GM06990 (cell line): Measurements from ENCODE around the gene MYLIP.

ENCODE experiments used
- DNase-seq: peaks from one replicate; pipeline ENCODE4 v3.0.0-alpha.2; 2011; ENCODE audit not compliant: insufficient read length; ENCODE audit errors: extremely low read depth
- H3K27me3 ChIP-seq: replicated peaks from 2 replicates; pipeline ENCODE4 v1.6.0; 2011; ENCODE audit warnings: low read length; ENCODE audit not compliant: control insufficient read depth, insufficient read depth
- H3K36me3 ChIP-seq: 2 replicates; pipeline ENCODE4 v1.5.1; 2011; ENCODE audit warnings: low read length; ENCODE audit not compliant: control insufficient read depth, insufficient read depth
- H3K4me3 ChIP-seq: replicated peaks from 2 replicates; pipeline ENCODE4 v1.5.1; 2011; ENCODE audit warnings: low read depth, mild to moderate bottlenecking, control low read depth, low read length
- TF ChIP-seq, protein P1 (sequence below): IDR thresholded peaks from 2 replicates; pipeline ENCODE4 v1.5.1; 2011; ENCODE audit warnings: low read length, control low read depth, mild to moderate bottlenecking, inconsistent platforms; ENCODE audit not compliant: insufficient read depth, poor library complexity, severe bottlenecking

The MYLIP gene

DNA sequence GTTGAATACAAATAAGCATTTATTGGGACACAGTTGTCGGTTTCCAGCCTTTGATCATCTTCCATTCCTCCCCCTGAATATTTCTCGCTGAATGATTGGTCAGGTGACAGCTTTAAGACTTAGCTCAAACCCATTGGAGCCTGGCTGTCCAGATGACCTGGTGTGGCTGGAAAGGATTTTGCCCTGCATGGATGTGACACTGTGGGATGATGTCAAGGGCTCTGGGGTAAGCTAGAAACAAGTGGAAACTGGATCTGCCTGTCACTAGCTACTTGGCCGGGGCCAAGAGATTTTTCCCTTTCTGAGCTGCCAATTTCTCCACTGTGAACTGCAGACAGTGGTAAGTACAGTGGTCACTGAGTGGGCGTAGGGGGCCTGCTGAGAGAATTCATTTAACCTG lies 41.9 kb upstream of the MYLIP start:
- TF ChIP-seq, protein P1, sequence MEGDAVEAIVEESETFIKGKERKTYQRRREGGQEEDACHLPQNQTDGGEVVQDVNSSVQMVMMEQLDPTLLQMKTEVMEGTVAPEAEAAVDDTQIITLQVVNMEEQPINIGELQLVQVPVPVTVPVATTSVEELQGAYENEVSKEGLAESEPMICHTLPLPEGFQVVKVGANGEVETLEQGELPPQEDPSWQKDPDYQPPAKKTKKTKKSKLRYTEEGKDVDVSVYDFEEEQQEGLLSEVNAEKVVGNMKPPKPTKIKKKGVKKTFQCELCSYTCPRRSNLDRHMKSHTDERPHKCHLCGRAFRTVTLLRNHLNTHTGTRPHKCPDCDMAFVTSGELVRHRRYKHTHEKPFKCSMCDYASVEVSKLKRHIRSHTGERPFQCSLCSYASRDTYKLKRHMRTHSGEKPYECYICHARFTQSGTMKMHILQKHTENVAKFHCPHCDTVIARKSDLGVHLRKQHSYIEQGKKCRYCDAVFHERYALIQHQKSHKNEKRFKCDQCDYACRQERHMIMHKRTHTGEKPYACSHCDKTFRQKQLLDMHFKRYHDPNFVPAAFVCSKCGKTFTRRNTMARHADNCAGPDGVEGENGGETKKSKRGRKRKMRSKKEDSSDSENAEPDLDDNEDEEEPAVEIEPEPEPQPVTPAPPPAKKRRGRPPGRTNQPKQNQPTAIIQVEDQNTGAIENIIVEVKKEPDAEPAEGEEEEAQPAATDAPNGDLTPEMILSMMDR: no peak
- H3K36me3 ChIP-seq: no peaks in the 10 kb centered on the region
- no peak for DNase-seq
- H3K4me3 ChIP-seq: no peak overlapping the region
- H3K27me3 ChIP-seq: no peaks in the 10 kb centered on the region

DNA sequence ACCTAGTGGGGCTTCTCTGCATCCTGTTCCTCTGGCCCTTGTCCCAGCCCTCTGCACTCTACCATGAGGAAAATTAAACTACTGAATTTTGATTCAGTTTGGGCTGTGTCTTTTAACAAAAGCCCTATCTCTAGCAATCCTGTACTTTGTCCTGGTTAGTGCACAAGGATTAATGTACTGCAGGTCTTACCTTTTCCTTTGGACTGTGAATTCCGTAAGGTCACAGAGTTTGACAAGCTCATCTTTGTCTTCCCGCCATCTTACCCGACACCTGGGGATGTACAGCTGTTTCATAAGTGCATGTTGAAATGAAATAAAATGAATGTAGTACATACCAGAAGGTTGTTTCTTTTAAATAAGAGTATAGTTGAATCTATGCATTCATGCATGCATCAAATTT lies 41.5 kb upstream of the MYLIP start:
- TF ChIP-seq, protein P1: no peak
- Histone ChIP-seq H3K4me3 (no peak overlapping the region), H3K27me3 (no peaks in the 10 kb centered on the region), H3K36me3 (no peaks in the 10 kb centered on the region)
- no peak for DNase-seq

DNA sequence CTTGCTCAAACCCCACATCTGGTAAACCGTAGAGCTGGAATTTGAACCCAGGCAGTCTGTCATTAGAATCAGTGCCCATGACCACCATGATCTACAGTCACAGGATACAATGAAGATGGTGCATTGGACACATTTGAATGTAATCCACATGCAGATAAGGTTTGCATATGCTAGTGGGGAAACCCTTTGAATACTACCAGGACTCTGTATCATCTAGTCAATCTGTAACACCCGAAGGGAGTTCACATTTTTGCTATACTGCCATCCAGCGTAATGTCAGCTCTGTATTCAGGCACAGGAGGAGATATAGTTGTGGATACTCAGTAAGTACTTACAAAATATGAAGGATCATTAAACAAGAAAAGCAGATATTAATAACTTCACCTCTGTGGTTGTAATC lies 40.5 kb upstream of the MYLIP start:
- TF ChIP-seq, protein P1: no peak
- Histone ChIP-seq H3K27me3 (no peaks in the 10 kb centered on the region), H3K36me3 (no peaks in the 10 kb centered on the region), H3K4me3 (no peak overlapping the region)
- DNase-seq: no peak

DNA sequence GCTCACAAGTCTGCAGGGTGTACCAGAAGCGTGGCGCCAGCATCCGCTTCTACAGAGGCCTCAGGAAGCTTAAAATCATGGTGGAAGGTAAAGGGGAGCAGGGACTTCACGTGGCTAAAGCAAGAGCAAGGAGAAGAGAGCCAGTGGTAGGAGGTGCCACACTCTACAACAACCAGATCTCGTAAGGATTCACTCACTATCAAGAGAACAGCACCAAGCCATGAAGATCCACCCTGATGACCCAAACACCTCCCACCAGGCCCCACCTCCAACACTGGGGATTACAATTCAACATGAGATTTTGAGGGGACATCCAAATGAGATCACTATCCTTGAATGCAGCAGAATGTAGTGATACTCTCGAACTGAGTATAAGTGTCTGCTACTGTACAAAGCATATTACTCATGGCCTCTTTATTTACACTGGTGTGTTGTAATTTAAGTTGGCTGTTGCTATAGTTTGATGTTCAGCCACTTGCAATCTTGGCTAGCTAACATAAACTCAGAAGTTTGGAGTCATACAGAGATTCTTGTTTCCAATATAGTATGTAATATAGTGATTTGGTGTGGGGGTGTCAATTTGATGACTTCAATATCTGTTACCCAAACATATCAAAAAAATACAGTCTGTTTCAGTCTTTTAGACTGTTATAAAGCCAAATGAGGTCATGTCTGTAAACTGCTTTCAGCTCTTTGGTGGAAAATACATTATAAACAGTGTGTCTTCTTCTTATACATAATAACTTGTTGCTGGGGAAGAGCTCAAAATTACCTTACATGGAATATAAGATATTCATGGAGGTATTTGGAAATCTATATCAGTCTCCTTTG lies 39.4 kb upstream of the MYLIP start:
- Histone ChIP-seq H3K36me3 (no peaks in the 10 kb centered on the region), H3K4me3 (no peak overlapping the region), H3K27me3 (no peaks in the 10 kb centered on the region)
- TF ChIP-seq, protein P1: no peak
- DNase-seq: no peak

DNA sequence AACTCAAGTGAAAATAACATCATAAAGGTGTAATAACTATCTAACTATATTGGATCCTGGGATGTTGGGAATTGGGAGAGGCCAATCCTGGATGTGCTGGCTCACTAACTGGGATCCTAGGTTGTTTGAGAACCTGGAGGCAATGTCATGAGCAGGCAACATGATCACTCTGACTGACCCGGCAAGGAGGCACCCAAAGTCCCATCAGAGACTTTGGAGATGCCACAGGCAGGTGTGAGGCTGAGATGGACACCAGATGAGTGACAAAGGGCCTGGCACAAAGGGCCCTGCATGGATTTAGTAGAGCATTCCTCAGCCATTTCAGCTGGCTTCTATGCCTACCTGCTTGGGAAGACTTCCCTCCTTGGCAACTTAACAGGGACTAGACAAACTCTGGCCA lies 38.4 kb upstream of the MYLIP start:
- no peak for DNase-seq
- no peak overlapping the region for H3K4me3 ChIP-seq
- H3K36me3 ChIP-seq: no peaks in the 10 kb centered on the region
- TF ChIP-seq, protein P1: no peak
- no peaks in the 10 kb centered on the region for H3K27me3 ChIP-seq
